Sigmoid colon (tissue), 7 donors: Measurements from ENCODE around the gene SCTR. TPM values are rescaled to one million over a fixed set of nuclear protein-coding genes. Genes with fewer than 3 reads are reported as not detected.

Experiments used
- DNase-seq: peaks from one replicate; pipeline ENCODE4 v3.0.0-alpha.2; 2019
- H3K27ac ChIP-seq, 4 donors: fragments of 200-600 bp; sonication (generic); one replicate each; pipeline ENCODE4 v1.5.1; 2016 to 2019; ENCODE audit warnings: mild to moderate bottlenecking in 1 of 4
- H3K27me3 ChIP-seq, 3 donors: fragments of 200-600 bp; sonication (generic); one replicate each; pipeline ENCODE4 v1.5.1; 2019; ENCODE audit warnings: mild to moderate bottlenecking in 1 of 3
- H3K36me3 ChIP-seq, 4 donors: fragments of 200-600 bp; sonication (generic); one replicate each; pipeline ENCODE4 v1.5.1; 2016 to 2019
- H3K4me1 ChIP-seq, 4 donors: fragments of 200-600 bp; sonication (generic); one replicate each; pipeline ENCODE4 v1.5.1; 2017 to 2019
- H3K4me3 ChIP-seq, 4 donors: fragments of 200-600 bp; sonication (generic); one replicate each; pipeline ENCODE4 v1.5.1; 2017 to 2019; ENCODE audit warnings: mild to moderate bottlenecking in 2 of 4, moderate library complexity in 1 of 4
- H3K9me3 ChIP-seq, 4 donors: fragments of 200-600 bp in 3 of 4; sonication (generic) in 3 of 4; one replicate each; pipeline versions ENCODE4 v1.5.1 to v1.6.1; 2013 to 2019
- EP300 ChIP-seq, 4 donors: sonication (generic); formaldehyde crosslinking; IDR thresholded peaks; one replicate each; pipeline ENCODE4 v1.6.1; 2017; ENCODE audit warnings: antibody characterized with exemption in 4 of 4
- POLR2A ChIP-seq, 2 donors: fragments of 450-650 bp; IDR thresholded peaks; one replicate each; pipeline ENCODE4 v1.6.1; 2016; ENCODE audit warnings: antibody characterized with exemption in 2 of 2, mild to moderate bottlenecking in 2 of 2, moderate library complexity in 2 of 2
- POLR2AphosphoS5 ChIP-seq, 4 donors: sonication (generic); formaldehyde crosslinking; IDR thresholded peaks; one replicate each; pipeline ENCODE4 v1.6.1; 2017; ENCODE audit warnings: antibody characterized with exemption in 4 of 4
- WGBS, 2 donors: extraction: QIAGEN DNeasy Blood & Tissue Kit; methylation state at CpG; one replicate each; pipeline ENCODE4 v1.1.7; 2013; 5-methylcytosine and 5-hydroxymethylcytosine counted together
- intact Hi-C: fragments of 100-400 bp; cut with DNase I; formaldehyde crosslinking; loops from one replicate; pipeline ENCODE4 v1.15.1; 2023
- polyA plus RNA-seq, 3 donors: library from polyadenylated mRNA; stranded (reverse); fragments of 200-250 nt; gene quantifications; one replicate each; pipeline ENCODE4 v1.2.3, GENCODE V29; 2013
- total RNA-seq, 4 donors: library from RNA; depleted of rRNA; stranded (reverse); fragments of >200 nt; gene quantifications; one replicate each; pipeline ENCODE4 v1.1.0, GENCODE V29; 2016
- TF ChIP-seq, protein P1 (sequence below), 4 experiments: fragments of 450-650 bp in 3 of 4; fragments of 200-600 bp in 1 of 4; IDR thresholded peaks; one replicate each; pipeline ENCODE4 v1.5.1; 2016 to 2019; ENCODE audit warnings: antibody characterized with exemption in 4 of 4, mild to moderate bottlenecking in 3 of 4, moderate library complexity in 2 of 4
- donor health status: healthy with polysubstance abuse.
- donor health status: Bipolar disorder and iron deficiency.
- donor health status: healthy.

Gene SCTR
- total and polyA plus RNA-seq, 7 donors: 0.16 TPM; not detected in 6

DNA sequence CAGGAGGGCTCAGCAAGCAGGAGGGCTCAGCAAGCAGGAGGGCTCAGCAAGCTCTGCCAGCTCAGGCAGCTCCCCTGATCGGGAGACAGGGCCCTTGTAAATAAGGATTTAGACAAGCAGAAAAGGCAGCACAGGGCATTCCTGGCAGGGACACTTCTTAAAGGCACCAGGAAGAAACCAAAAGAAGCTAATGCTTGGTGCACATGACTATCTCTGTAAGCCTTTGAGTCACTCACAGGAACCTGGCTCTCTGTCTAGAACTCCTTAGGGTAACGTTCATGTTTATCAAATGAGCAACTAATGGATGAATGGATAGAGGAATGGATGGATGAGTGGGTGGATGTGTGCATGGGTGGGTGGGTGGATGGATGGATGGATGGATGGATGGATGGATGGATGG lies 64.2 kb downstream of the SCTR start:
- DNase-seq: no peak
- 77 to 85% methylated on average over 2 of the region's 2 CpGs for WGBS, 2 donors
- no peak for TF ChIP-seq POLR2A (IDR thresholded peaks at IDR 0.05)
- no peak for TF ChIP-seq POLR2AphosphoS5 (IDR thresholded peaks at IDR 0.05)
- TF ChIP-seq EP300 (IDR thresholded peaks at IDR 0.05): no peak
- Histone ChIP-seq H3K4me1 (no peaks in the 10 kb centered on the region), H3K27ac (no peak overlapping the region), H3K4me3 (no peak overlapping the region), H3K9me3 (no peaks in the 10 kb centered on the region), H3K36me3 (no peaks in the 10 kb centered on the region), H3K27me3 (no peaks in the 10 kb centered on the region)
- intact Hi-C loops: no loop called here

DNA sequence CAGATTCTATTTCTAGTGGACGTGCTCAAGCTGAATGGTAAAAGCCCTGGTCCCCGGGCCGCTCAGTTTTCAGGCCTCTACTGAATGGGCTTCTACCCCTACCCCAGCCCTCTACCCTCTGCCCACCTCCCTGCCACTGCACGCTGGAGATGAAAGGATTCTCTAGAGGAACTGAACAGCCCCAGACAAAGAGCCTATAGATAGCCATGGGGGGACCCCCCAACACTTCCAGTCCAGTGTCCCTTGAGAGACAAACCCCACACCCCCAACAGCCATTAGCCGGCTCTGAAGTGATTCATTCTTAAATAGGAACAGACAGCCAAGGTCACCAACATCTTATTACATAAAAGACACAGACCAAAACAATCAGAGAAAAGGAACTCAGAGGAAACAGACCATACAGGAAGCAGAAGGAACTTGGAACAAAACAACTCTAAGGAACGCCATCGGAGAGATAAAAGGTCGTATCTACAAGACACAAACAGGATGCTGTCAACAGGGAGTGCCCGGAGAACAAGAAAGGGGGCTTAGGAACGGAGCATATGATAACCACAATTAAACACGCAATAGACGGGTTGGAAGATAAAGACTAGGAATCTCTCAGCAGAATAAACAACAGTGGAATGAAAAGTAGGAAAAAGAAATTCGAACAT lies 69.1 kb downstream of the SCTR start:
- intact Hi-C loops: no loop called here
- 53 to 76% methylated on average over 13 of the region's 13 CpGs for WGBS, 2 donors
- TF ChIP-seq POLR2AphosphoS5 (IDR thresholded peaks at IDR 0.05): no peak
- no peak for TF ChIP-seq EP300 (IDR thresholded peaks at IDR 0.05)
- no peak for TF ChIP-seq POLR2A (IDR thresholded peaks at IDR 0.05)
- TF ChIP-seq, protein P1, sequence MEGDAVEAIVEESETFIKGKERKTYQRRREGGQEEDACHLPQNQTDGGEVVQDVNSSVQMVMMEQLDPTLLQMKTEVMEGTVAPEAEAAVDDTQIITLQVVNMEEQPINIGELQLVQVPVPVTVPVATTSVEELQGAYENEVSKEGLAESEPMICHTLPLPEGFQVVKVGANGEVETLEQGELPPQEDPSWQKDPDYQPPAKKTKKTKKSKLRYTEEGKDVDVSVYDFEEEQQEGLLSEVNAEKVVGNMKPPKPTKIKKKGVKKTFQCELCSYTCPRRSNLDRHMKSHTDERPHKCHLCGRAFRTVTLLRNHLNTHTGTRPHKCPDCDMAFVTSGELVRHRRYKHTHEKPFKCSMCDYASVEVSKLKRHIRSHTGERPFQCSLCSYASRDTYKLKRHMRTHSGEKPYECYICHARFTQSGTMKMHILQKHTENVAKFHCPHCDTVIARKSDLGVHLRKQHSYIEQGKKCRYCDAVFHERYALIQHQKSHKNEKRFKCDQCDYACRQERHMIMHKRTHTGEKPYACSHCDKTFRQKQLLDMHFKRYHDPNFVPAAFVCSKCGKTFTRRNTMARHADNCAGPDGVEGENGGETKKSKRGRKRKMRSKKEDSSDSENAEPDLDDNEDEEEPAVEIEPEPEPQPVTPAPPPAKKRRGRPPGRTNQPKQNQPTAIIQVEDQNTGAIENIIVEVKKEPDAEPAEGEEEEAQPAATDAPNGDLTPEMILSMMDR (IDR thresholded peaks at IDR 0.05): no peak
- no peak overlapping the region for H3K27ac ChIP-seq
- DNase-seq: no peak
- no peaks in the 10 kb centered on the region for H3K9me3 ChIP-seq
- H3K36me3 ChIP-seq: no peaks in the 10 kb centered on the region
- H3K4me1 ChIP-seq: no peaks in the 10 kb centered on the region
- no peaks in the 10 kb centered on the region for H3K27me3 ChIP-seq
- no peak overlapping the region for H3K4me3 ChIP-seq

DNA sequence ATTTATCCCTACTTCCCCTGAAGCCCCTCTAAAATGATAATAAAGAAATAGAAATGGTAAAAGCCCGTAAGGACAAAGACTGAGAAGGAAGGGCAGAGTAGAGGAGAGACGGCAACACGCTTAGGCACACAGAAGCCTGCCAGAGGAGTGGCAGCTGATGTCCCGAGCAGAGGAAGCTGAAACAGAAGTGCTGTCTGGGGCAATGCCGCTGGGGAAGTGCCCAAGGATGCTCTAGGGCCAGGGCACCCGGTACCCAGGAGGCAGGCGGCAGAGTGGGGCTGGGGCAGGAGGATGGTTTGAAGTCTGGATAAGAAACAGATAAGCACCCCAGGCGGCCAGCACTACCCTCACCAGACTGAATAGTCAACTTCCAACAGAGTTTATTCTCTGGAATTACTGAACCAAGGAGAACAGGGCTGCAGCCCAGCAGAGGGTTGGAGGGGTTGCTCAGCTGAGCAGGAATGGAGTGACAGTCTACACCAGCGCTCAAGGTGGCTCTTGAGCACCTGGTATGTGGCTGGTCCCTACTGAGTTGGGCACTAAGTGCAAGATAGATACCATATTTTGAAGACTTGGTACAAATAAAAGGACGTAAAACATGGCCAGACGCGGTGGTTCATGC lies 70.2 kb downstream of the SCTR start:
- Histone ChIP-seq H3K36me3 (no peaks in the 10 kb centered on the region), H3K27me3 (no peaks in the 10 kb centered on the region), H3K9me3 (no peaks in the 10 kb centered on the region), H3K4me1 (no peaks in the 10 kb centered on the region), H3K27ac (no peak overlapping the region), H3K4me3 (no peak overlapping the region)
- DNase-seq: peak; percentile 13
- no peak for TF ChIP-seq EP300 (IDR thresholded peaks at IDR 0.05)
- WGBS, 2 donors: 73 to 90% methylated on average over 12 of the region's 12 CpGs
- intact Hi-C loops: no loop called here

DNA sequence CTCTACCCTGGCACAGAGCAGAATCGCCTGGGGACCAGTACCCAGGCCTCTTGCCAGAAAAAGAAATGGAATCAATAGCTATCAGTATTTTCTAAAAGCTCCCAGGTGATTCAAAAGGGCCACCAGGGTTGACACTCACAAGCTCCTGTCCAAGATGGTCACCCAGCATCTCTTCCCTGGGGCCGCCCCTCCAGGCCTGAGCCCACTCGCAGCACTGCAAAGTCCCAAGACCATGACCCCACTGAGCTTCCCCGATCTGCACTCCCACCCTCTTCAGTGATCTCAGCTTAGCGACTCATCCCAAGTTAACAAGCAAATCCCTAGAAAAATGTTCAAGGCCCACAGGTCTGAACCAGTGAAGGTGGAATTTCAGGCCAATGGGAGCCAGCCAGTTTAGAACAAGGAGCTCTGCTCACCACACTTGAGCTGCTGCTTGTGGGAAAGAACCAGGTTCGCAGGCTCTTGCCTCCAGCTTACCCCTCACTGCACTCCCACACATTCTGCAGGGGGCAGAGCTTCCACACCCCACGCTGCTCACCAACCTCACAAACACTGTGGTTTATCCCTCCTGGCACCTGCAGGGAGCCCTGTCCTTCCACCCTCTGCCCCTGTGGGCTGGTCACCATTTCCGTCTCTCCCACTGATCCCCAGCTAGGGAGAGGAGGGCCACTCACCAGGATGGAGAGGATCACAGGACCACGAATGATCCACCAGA lies 72.8 kb downstream of the SCTR start:
- intact Hi-C loops: no loop called here

DNA sequence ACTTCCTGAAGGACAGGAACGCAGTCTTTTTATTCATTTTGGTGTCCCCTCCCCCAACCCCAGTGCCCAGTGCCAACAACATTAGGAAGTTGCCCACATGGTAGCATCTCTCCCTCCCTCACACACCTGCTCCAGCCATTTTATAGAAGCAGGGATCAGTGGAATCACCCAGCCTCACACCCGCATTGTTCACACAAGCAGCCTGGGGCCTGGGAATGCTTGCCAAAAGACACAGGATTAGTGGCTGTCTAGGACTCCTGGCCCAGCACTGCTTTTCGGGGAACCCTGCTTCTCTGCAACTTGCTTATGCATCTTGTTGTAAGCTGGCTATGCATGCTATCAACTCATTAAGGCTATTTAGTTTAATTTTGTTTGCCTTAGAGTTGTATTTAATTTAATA lies 74.8 kb downstream of the SCTR start:
- H3K27me3 ChIP-seq: peaks cover 0 to 4% (median 0%) of the 10 kb centered on the region in 3 donors
- 57 to 68% methylated on average over 3 of the region's 3 CpGs for WGBS, 2 donors
- intact Hi-C loops: no loop called here

More for the DNA sequence above, 72.8 kb downstream of the SCTR start:
- no peak overlapping the region for H3K27ac ChIP-seq
- peaks cover 0 to 4% (median 0%) of the 10 kb centered on the region in 3 donors for H3K27me3 ChIP-seq
- no peaks in the 10 kb centered on the region for H3K36me3 ChIP-seq
- TF ChIP-seq POLR2A (IDR thresholded peaks at IDR 0.05) (no peak), EP300 (IDR thresholded peaks at IDR 0.05) (no peak), POLR2AphosphoS5 (IDR thresholded peaks at IDR 0.05) (no peak)
- TF ChIP-seq, protein P1 (IDR thresholded peaks at IDR 0.05): no peak
- no peaks in the 10 kb centered on the region for H3K9me3 ChIP-seq
- H3K4me3 ChIP-seq: no peak overlapping the region
- H3K4me1 ChIP-seq: no peaks in the 10 kb centered on the region
- no peak for DNase-seq
- 90 to 93% methylated on average over 9 of the region's 9 CpGs for WGBS, 2 donors

More for the DNA sequence above, 74.8 kb downstream of the SCTR start:
- no peaks in the 10 kb centered on the region for H3K36me3 ChIP-seq
- H3K9me3 ChIP-seq: no peaks in the 10 kb centered on the region
- peak; percentile 52 for DNase-seq
- H3K4me1 ChIP-seq: no peaks in the 10 kb centered on the region
- no peak overlapping the region for H3K4me3 ChIP-seq
- TF ChIP-seq, protein P1 (IDR thresholded peaks at IDR 0.05): no peak
- TF ChIP-seq POLR2AphosphoS5 (IDR thresholded peaks at IDR 0.05) (no peak), EP300 (IDR thresholded peaks at IDR 0.05) (no peak), POLR2A (IDR thresholded peaks at IDR 0.05) (no peak)
- no peak overlapping the region for H3K27ac ChIP-seq
